ENCODE data around the gene CYB561D1. TPM values are rescaled to one million over a fixed set of nuclear protein-coding genes. Genes with fewer than 3 reads are reported as not detected.

Gene CYB561D1, protein sequence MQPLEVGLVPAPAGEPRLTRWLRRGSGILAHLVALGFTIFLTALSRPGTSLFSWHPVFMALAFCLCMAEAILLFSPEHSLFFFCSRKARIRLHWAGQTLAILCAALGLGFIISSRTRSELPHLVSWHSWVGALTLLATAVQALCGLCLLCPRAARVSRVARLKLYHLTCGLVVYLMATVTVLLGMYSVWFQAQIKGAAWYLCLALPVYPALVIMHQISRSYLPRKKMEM
- total RNA-seq, result 6.0 and 7.4 TPM in 2 replicates

GRCh38 chr1:109493805-109494539 lies at the start of gene CYB561D1:
Gene CYB561D1, plus strand, starts transcription at chr1:109494094. Its CDS starts 46 bp downstream, at chr1:109494140.

GRCh38 chr1:109466452-109467300 lies 27.2 kb upstream of the CYB561D1 start, which contains the start of gene SYPL2:
Gene SYPL2, plus strand, starts transcription at chr1:109466546. Its CDS starts 298 bp downstream, at chr1:109466844.

DNA sequence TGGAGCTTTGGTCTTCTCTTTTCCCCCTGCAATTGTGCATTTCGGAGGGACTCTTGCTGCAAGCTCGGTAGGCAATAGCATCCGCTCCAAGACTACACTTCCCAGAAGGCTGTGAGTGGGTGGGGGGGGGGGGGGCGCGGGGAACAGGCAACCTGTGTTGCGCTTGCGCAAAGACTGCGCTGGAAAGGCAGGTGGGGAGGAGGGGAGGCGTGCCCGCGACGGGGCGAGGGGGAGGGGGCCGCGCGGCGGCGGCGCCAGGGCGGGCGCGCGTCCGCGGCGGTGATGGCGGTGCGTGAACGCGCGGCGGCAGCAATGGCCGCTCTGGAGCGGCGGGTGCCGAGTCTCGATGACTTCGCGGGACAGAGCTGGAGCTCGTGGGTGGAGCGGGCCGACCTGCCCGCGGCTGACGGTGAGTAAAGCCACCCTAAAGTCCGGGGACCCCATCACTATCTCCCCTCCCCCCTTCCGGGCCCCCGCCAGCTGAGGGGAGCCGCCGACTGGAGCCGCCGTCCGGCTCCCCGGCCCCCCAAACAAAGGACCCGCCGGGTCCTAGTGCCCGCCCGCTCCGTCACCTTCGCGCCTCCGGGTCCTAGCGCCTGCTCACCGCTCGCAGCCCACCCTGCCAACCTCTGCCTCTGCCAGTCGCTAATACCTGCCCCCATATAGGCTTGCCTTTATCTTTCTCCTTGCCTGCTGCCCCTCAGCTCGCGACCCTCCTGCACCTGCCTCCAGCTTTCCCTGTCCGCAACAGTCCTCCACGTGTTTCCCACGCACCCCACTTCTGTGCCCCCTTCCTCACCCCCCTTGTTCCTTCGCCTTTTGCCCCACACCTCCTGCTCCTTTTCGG lies 10.0 kb upstream of the CYB561D1 start, which contains the start of gene ATXN7L2:
Gene ATXN7L2 (plus strand): TSS at position 234 of the 847 bp plus-strand sequence. CDS start 49 bp downstream, at position 283.

DNA sequence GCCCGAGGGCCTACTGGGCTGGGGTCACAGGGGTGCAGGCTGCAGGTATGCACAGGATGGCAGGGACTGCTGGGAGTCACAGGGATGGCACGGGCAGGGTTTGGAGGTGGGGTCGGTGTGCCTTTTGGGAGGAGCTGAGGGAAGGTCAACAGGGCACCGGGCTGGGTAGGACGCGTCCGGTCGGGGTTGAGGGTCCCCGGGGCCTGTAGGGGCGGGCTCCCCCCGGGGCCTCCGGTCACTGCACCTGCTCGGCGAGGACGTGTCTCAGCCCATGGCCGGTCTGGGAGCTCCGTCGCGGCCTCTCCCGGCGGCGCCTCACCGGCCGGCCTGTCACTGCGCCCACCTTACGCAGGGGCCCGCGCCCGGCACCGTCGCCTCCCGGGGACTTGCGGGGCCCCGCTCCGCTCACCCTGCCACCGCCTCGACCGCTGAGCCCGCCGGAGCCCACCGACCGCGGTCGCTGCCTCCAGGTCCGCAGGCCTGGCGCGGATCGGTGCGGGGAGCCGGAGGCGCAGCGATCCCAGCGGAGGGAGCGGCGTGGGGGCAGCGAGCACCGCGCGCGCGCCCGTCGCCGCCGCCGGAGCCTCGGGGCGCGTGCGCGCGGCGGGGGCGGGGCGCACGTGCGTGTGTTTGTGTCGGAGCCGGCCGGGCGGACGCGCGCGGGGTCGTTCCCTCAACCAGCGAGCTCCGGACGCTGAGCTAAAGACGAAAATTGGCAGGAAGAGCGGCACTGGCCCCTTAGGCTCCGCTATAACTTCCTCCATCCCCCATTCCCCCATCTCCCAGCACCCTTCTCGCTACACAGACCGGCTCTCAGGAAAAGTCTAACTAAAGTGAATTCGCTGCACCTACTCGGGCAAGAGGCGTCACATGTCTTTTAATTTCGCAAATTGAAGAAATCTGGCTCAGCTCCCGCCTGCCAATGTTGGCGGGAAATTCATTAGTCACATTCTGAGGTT lies 15.6 kb downstream of the CYB561D1 start, which contains the start of gene AMIGO1:
Gene AMIGO1 (minus strand): TSS at position 552 of the 959 bp plus-strand sequence. CDS start 815 bp downstream, outside the sequence.

DNA sequence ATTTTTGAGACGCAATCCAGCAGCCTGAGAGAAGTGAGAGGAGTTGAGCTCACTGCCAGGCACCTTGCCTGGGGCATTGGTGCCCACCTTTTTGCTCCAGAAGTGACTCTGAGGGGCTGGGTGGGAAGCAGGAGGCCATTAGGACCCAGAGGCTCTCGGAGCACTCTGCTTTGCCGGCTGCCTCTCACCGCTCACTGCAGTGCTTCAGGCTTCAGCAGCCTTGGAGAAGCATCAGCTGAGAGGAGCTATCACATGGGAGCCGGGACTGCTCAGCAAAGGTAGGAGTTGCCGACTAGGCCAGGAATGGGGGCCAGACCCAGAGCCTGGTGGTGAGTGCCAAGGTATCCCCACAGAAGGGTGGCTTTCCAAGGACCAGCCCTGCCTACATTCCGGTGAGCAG lies 45.8 kb downstream of the CYB561D1 start, which contains the start of gene GPR61:
Gene GPR61 (plus strand): TSS at position 197 of the 400 bp plus-strand sequence. CDS start 3,151 bp downstream, outside the sequence.

DNA sequence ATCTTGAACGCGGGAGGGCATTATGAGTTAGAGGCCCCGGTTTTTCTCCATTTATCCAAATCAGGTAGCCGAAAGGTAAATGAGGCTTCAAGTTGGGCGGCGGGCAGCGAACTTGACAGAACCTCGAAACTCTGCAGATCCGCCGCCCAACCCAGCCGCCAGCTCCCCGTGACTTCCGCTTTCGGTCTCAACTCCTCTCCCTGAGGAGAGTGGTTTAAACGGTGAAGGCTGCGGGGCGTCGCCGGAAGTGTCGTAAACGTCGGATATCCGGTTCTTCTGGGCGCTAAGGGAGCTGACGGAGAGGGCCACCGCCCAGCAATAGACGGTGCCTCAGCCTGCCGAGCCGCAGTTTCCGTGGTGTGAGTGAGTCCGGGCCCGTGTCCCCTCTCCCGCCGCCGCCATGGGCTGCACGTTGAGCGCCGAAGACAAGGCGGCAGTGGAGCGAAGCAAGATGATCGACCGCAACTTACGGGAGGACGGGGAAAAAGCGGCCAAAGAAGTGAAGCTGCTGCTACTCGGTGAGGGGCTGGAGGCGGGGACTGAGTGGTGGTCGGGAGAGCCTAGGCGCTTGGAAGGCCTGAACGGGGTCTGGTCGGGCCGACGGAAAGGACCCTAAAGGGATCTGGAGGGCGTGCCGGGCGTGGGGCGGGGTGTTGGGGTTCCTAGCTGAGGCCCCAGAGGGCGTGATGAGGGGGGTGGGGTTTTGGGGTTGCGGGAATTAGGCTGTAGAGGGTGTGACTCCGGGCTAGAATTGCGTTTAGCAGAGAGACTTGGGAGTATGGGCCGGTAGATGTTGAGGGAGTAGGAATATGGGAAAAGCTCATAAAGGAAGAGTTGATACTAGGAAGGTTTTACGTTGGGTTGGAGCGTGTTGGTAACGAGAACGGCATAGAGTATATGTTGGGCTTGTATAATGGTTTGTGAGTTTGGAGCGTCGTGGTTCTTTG lies 54.7 kb downstream of the CYB561D1 start, which contains the start of gene GNAI3:
Gene GNAI3 (plus strand): TSS at position 295 of the 947 bp plus-strand sequence. CDS start 106 bp downstream, at position 401.

Other genes starting within 250 kb of the CYB561D1 start
- gene CELSR2, start 244.6 kb upstream of the CYB561D1 start, total RNA-seq, result 0.43 and 1.2 TPM in 2 replicates
- gene PSRC1, start 210.9 kb upstream of the CYB561D1 start, total RNA-seq, result 5.3 and 9.9 TPM in 2 replicates
- not detected in 2 replicates for gene MYBPHL, start 187.1 kb upstream of the CYB561D1 start, total RNA-seq
- gene SORT1, start 96.2 kb upstream of the CYB561D1 start, total RNA-seq, result 4.9 and 5.6 TPM in 2 replicates
- 28.9 and 32.3 TPM in 2 replicates for gene PSMA5, start 67.6 kb upstream of the CYB561D1 start, total RNA-seq
- gene SYPL2, start 27.5 kb upstream of the CYB561D1 start, total RNA-seq, result 0.23 and 1.4 TPM in 2 replicates
- 5.8 and 6.2 TPM in 2 replicates for gene ATXN7L2, start 10.2 kb upstream of the CYB561D1 start, total RNA-seq
- gene AMIGO1, start 15.6 kb downstream of the CYB561D1 start, total RNA-seq, result 0.12 and 1.4 TPM in 2 replicates
- gene GPR61, start 45.8 kb downstream of the CYB561D1 start, total RNA-seq, result not detected in 2 replicates
- 7.5 TPM in 2 replicates for gene GNAI3, start 54.5 kb downstream of the CYB561D1 start, total RNA-seq
- 0.17 TPM in 1 of 2 replicates, not detected in the other for gene GNAT2, start 125.5 kb downstream of the CYB561D1 start, total RNA-seq
- gene AMPD2, start 125.7 kb downstream of the CYB561D1 start, total RNA-seq, result 47.5 and 50.8 TPM in 2 replicates
- 4.3 and 17.6 TPM in 2 replicates for gene GSTM4, start 162.0 kb downstream of the CYB561D1 start, total RNA-seq
- 55.4 and 78.2 TPM in 2 replicates for gene GSTM2, start 174.0 kb downstream of the CYB561D1 start, total RNA-seq
- 75.3 TPM in 1 of 2 replicates, not detected in the other for gene GSTM1, start 193.7 kb downstream of the CYB561D1 start, total RNA-seq
- gene GSTM5, start 218.2 kb downstream of the CYB561D1 start, total RNA-seq, result 3.7 TPM in 1 of 2 replicates, not detected in the other
- gene GSTM3, start 246.9 kb downstream of the CYB561D1 start, total RNA-seq, result 78.7 and 143 TPM in 2 replicates